ENCODE measurements around the gene SLC2A10. TPM values are rescaled to one million over a fixed set of nuclear protein-coding genes. Genes with fewer than 3 reads are reported as not detected.

SLC2A10 gene
- total RNA-seq, 4 donors from 2014 or later: 20.8 to 31.5 (median 27.3) TPM

- Histone ChIP-seq H3K27ac (no peak overlapping the region), H3K9me3 (peaks cover 0 to 11% (median 0%) of the 10 kb centered on the region in 4 donors), H3K36me3 (peaks cover 0 to 62% (median 0%) of the 10 kb centered on the region in 3 donors), H3K4me3 (no peak overlapping the region), H3K4me1 (no peaks in the 10 kb centered on the region), H3K27me3 (no peaks in the 10 kb centered on the region)
- DNase-seq (ENCODE audit: low spot score in 2 of 2): no peak
- 29 to 38% methylated on average over 1 of the region's 1 CpG for WGBS, 2 donors
- TF ChIP-seq EP300 (IDR thresholded peaks at IDR 0.05) (no peak), POLR2A (IDR thresholded peaks at IDR 0.05) (no peak)
- TF ChIP-seq, protein P1, sequence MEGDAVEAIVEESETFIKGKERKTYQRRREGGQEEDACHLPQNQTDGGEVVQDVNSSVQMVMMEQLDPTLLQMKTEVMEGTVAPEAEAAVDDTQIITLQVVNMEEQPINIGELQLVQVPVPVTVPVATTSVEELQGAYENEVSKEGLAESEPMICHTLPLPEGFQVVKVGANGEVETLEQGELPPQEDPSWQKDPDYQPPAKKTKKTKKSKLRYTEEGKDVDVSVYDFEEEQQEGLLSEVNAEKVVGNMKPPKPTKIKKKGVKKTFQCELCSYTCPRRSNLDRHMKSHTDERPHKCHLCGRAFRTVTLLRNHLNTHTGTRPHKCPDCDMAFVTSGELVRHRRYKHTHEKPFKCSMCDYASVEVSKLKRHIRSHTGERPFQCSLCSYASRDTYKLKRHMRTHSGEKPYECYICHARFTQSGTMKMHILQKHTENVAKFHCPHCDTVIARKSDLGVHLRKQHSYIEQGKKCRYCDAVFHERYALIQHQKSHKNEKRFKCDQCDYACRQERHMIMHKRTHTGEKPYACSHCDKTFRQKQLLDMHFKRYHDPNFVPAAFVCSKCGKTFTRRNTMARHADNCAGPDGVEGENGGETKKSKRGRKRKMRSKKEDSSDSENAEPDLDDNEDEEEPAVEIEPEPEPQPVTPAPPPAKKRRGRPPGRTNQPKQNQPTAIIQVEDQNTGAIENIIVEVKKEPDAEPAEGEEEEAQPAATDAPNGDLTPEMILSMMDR (IDR thresholded peaks at IDR 0.05): no peak
These were observed 15.0 kb downstream of the SLC2A10 start for GRCh38 chr20:46724343-46724959.

DNA sequence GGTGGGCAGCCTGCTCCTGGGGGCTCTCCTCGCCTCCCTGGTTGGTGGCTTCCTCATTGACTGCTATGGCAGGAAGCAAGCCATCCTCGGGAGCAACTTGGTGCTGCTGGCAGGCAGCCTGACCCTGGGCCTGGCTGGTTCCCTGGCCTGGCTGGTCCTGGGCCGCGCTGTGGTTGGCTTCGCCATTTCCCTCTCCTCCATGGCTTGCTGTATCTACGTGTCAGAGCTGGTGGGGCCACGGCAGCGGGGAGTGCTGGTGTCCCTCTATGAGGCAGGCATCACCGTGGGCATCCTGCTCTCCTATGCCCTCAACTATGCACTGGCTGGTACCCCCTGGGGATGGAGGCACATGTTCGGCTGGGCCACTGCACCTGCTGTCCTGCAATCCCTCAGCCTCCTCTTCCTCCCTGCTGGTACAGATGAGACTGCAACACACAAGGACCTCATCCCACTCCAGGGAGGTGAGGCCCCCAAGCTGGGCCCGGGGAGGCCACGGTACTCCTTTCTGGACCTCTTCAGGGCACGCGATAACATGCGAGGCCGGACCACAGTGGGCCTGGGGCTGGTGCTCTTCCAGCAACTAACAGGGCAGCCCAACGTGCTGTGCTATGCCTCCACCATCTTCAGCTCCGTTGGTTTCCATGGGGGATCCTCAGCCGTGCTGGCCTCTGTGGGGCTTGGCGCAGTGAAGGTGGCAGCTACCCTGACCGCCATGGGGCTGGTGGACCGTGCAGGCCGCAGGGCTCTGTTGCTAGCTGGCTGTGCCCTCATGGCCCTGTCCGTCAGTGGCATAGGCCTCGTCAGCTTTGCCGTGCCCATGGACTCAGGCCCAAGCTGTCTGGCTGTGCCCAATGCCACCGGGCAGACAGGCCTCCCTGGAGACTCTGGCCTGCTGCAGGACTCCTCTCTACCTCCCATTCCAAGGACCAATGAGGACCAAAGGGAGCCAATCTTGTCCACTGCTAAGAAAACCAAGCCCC, 16.0 kb downstream of the SLC2A10 start:
- H3K4me1 ChIP-seq: no peaks in the 10 kb centered on the region
- TF ChIP-seq, protein P1 (IDR thresholded peaks at IDR 0.05): no peak
- no peak for TF ChIP-seq POLR2A (IDR thresholded peaks at IDR 0.05)
- no peak for TF ChIP-seq EP300 (IDR thresholded peaks at IDR 0.05)
- WGBS, 2 donors: 94 to 96% methylated on average over 16 to 19 of the region's 27 CpGs
- no peak overlapping the region for H3K4me3 ChIP-seq
- DNase-seq (ENCODE audit: low spot score in 2 of 2): no peak
- peaks cover 0 to 60% (median 0%) of the 10 kb centered on the region in 3 donors for H3K36me3 ChIP-seq
- H3K27me3 ChIP-seq: no peaks in the 10 kb centered on the region
- no peak overlapping the region for H3K27ac ChIP-seq
- H3K9me3 ChIP-seq: peaks cover 0 to 10% (median 0%) of the 10 kb centered on the region in 4 donors

GRCh38 chr20:46731770-46732169, 22.3 kb downstream of the SLC2A10 start:
- Histone ChIP-seq H3K27ac (no peak overlapping the region), H3K4me1 (no peaks in the 10 kb centered on the region), H3K27me3 (no peaks in the 10 kb centered on the region), H3K36me3 (peaks cover 0 to 79% (median 0%) of the 10 kb centered on the region in 3 donors), H3K4me3 (no peak overlapping the region), H3K9me3 (no peaks in the 10 kb centered on the region)
- 85 to 86% methylated on average over 4 of the region's 4 CpGs for WGBS, 2 donors
- DNase-seq (ENCODE audit: low spot score in 2 of 2): no peak
- TF ChIP-seq, protein P1 (IDR thresholded peaks at IDR 0.05): no peak
- TF ChIP-seq EP300 (IDR thresholded peaks at IDR 0.05) (no peak), POLR2A (IDR thresholded peaks at IDR 0.05) (no peak)

- peaks cover 0 to 48% (median 0%) of the 10 kb centered on the region in 3 donors for H3K36me3 ChIP-seq
- TF ChIP-seq, protein P1 (IDR thresholded peaks at IDR 0.05): no peak
- TF ChIP-seq POLR2A (IDR thresholded peaks at IDR 0.05): no peak
- TF ChIP-seq EP300 (IDR thresholded peaks at IDR 0.05): no peak
- no peaks in the 10 kb centered on the region for H3K4me1 ChIP-seq
- H3K9me3 ChIP-seq: no peaks in the 10 kb centered on the region
- no peak overlapping the region for H3K27ac ChIP-seq
- no peak for DNase-seq (ENCODE audit: low spot score in 2 of 2)
- no peaks in the 10 kb centered on the region for H3K27me3 ChIP-seq
- WGBS, 2 donors: 97% methylated on average over 2 of the region's 2 CpGs
- no peak overlapping the region for H3K4me3 ChIP-seq
These were observed 26.0 kb downstream of the SLC2A10 start for GRCh38 chr20:46735436-46735835.

Measured in tibial nerve (tissue), 4 donors.